Small intestine (tissue), 7 donors: ENCODE results near the gene CALML5. TPM values are rescaled to one million over a fixed set of nuclear protein-coding genes. Genes with fewer than 3 reads are reported as not detected.

Experiments used
- DNase-seq, 2 donors: peaks; one replicate each; pipeline versions ENCODE4 v3.0.0 to v3.0.0-alpha.2; 2013
- FAIRE-seq: peaks from 2 replicates; lab custom pipeline; 2012; peaks lifted over from hg19 to GRCh38; lab: Jason Lieb, UNC
- H3K27ac ChIP-seq, 3 donors: one replicate each; pipeline ENCODE4 v1.5.1; 2013; ENCODE audit warnings: low read length in 2 of 3, mild to moderate bottlenecking in 2 of 3, control low read depth in 1 of 3, inconsistent platforms in 1 of 3, low read depth in 1 of 3, moderate library complexity in 1 of 3
- H3K27me3 ChIP-seq, 3 donors: one replicate each; pipeline ENCODE4 v1.6.1; 2013; ENCODE audit warnings: low read length in 3 of 3, inconsistent platforms in 1 of 3; ENCODE audit not compliant: control insufficient read depth in 3 of 3, insufficient read depth in 3 of 3
- H3K36me3 ChIP-seq, 3 donors: one replicate each; pipeline ENCODE4 v1.6.1; 2013; ENCODE audit warnings: low read length in 3 of 3, inconsistent platforms in 1 of 3, low read depth in 1 of 3, mild to moderate bottlenecking in 1 of 3, moderate library complexity in 1 of 3; ENCODE audit not compliant: control insufficient read depth in 3 of 3, insufficient read depth in 2 of 3
- H3K4me1 ChIP-seq, 3 donors: one replicate each; pipeline ENCODE4 v1.6.1; 2013; ENCODE audit warnings: low read length in 2 of 3, inconsistent platforms in 1 of 3, low read depth in 1 of 3, mild to moderate bottlenecking in 1 of 3, moderate library complexity in 1 of 3; ENCODE audit not compliant: control insufficient read depth in 3 of 3, insufficient read depth in 2 of 3
- H3K4me3 ChIP-seq, 3 donors: one replicate each; pipeline ENCODE4 v1.5.1; 2013; ENCODE audit warnings: low read length in 3 of 3, control low read depth in 1 of 3, inconsistent platforms in 1 of 3, low read depth in 1 of 3, mild to moderate bottlenecking in 1 of 3, moderate library complexity in 1 of 3
- H3K9me3 ChIP-seq, 2 donors: one replicate each; pipeline ENCODE4 v1.6.1; 2013; ENCODE audit warnings: low read depth in 1 of 2, low read length in 1 of 2; ENCODE audit not compliant: control insufficient read depth in 2 of 2, insufficient read depth in 1 of 2
- WGBS, 3 donors: extraction: QIAGEN DNeasy Blood & Tissue Kit; methylation state at CpG; one replicate each; pipeline ENCODE4 v1.1.7; 2013; 5-methylcytosine and 5-hydroxymethylcytosine counted together
- polyA plus RNA-seq, 4 donors: library from polyadenylated mRNA; stranded (reverse) in 3 of 4; unstranded in 1 of 4; fragments of 200-250 nt in 3 of 4; fragments of 120-200 nt in 1 of 4; gene quantifications; one replicate each; pipeline versions ENCODE4 v1.2.1 to v1.2.3, GENCODE V29; 2013
- donor health status: healthy with polysubstance abuse.
- donor health status: control.
- donor health status: control.
- donor health status: Bipolar disorder and iron deficiency.
- donor health status: healthy.

The CALML5 gene
- polyA plus RNA-seq, 4 donors: not detected

DNA sequence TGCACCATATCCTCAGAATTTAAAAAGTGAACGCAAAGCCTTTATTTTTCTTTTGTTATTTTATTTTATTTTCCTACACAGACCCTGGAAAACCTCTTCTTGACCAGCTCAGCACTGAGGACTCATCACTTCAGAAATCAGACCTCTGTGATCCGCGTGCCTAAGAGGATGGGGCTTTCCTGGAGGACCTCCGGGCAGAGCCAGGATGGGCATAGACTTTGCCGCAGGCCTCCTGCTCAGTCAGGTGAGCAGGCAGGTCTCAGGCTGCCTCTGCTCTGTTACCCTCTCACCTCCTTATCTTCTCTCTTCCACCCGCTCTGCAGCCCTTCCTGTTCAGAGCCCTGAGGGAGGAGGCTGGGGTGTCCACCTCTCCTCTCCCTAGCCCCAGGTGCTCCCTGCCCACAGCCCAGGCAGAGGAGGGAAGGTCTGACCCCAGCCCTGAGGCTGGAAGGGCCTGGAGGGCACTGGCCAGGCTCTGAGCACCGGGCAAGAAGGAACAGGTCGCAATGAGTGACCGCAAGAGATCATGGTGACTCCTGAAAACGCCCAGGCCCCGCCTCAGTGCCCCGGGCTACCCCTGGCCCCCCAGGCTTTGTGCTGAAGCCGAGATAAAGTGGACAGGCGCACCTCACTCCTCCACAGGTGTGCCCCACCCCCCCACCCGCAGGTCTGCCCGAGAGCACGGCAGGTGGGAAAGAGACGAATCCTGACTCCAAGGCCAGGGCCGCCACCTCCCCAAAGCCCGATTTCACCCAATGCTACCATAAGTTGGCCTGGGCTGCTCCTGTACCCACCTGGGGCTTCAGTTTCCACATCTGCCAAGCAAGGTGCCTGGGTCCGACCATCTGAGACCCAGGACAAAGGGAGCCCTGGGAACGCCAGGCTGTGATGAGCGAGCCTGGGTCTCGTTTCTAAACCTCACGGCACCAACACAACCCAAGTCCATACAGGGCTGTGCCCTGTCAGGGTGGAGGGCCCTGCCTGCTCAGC lies 2.8 kb downstream of the CALML5 start:
- no peaks in the 10 kb centered on the region for H3K27me3 ChIP-seq
- H3K36me3 ChIP-seq: no peaks in the 10 kb centered on the region
- H3K9me3 ChIP-seq: peaks cover 0 to 12% of the 10 kb centered on the region in 2 donors
- DNase-seq (no peak), FAIRE-seq (no peak)
- H3K4me3 ChIP-seq: no peak overlapping the region
- 74 to 85% (median 79%) methylated on average over 21 to 25 of the region's 25 CpGs for WGBS, 3 donors
- no peak overlapping the region for H3K27ac ChIP-seq
- peaks cover 0 to 15% (median 0%) of the 10 kb centered on the region in 3 donors for H3K4me1 ChIP-seq

DNA sequence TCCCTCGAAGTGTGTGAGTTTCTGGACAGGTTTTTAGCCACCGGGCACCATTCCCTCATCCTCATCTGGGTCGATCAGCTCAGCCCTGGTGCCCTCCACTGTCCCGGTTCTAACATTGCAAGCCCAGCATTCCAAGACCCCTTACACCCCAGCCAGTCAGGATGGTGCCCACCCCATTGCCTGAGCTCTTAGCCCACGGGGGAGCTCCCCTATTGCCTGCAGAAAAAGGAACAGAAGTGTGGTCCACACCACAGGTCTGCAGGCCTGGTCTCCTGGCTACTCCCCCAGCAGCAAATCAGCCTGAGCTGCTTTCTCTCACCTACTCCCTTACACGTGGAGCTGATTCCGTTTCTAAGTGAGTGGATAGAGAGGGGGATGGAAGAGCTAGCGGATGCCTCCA lies 4.8 kb downstream of the CALML5 start:
- no peak for DNase-seq
- no peak for FAIRE-seq
- WGBS, 3 donors: 82 to 85% (median 83%) methylated on average over 8 of the region's 8 CpGs

DNA sequence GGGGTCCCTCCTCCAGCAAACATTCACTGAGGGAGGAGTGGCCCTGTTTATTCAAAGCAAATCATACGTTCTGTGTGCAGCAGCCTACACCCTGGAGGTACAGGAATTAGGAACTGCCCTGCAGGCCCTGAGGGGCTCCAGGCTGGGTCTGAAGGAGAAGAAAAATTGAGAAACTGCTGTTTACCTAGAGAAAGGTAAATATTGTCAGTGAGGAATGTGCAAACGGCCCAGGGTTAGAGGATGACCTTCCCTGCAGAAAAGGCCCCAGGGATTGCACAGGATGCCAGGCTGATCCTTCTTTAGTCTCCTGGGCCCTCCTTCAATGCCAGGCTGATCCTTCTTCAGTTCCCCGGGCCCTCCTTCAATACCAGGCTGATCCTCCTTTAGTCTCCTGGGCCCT lies 5.7 kb downstream of the CALML5 start:
- no peaks in the 10 kb centered on the region for H3K36me3 ChIP-seq
- FAIRE-seq (no peak), DNase-seq (no peak)
- no peak overlapping the region for H3K4me3 ChIP-seq
- no peak overlapping the region for H3K27ac ChIP-seq
- 55 to 69% (median 58%) methylated on average over 3 of the region's 3 CpGs for WGBS, 3 donors
- peaks cover 0 to 13% of the 10 kb centered on the region in 2 donors for H3K9me3 ChIP-seq
- no peaks in the 10 kb centered on the region for H3K27me3 ChIP-seq
- peaks cover 0 to 17% (median 0%) of the 10 kb centered on the region in 3 donors for H3K4me1 ChIP-seq

More for the DNA sequence above, 4.8 kb downstream of the CALML5 start:
- Histone ChIP-seq H3K9me3 (peaks cover 0 to 13% of the 10 kb centered on the region in 2 donors), H3K36me3 (no peaks in the 10 kb centered on the region), H3K27me3 (no peaks in the 10 kb centered on the region), H3K27ac (no peak overlapping the region), H3K4me1 (peaks cover 0 to 9% (median 0%) of the 10 kb centered on the region in 3 donors), H3K4me3 (no peak overlapping the region)

DNA sequence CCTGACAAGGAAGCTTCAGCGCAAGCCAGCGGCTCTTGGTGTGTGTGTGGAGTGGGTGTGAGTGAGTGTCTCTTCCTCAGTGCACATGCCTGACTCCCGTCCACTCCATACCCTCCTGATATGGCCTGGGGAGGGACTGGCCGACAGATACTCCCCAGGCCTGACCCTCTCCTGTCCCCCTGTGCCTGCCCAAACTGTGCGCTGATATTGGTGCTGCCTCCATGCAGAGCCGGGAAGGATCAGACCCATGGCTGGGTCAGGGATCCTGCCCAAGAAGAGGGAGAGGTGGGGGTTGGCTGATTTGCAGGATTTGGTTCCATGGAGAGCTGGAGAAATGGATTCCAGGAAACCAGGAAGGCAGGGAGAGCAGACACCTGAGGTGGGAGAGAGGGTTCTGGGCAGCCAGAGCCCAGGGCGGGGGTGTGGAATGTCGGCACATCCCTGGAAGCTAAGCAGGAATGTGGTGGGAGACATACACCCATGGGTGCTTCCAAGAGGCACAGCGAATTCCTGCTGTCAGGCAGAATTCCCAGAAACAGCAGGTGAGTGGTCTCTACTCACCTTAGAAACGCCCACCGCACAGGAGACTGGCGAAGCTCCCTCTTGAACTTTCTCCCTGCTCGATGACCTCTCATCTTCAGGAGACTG lies 6.3 kb downstream of the CALML5 start:
- H3K4me1 ChIP-seq: peaks cover 0 to 23% (median 0%) of the 10 kb centered on the region in 3 donors
- no peaks in the 10 kb centered on the region for H3K36me3 ChIP-seq
- H3K27me3 ChIP-seq: no peaks in the 10 kb centered on the region
- no peak overlapping the region for H3K4me3 ChIP-seq
- WGBS, 3 donors: 92% methylated on average over 12 to 13 of the region's 13 CpGs
- no peak overlapping the region for H3K27ac ChIP-seq
- H3K9me3 ChIP-seq: peaks cover 0 to 13% of the 10 kb centered on the region in 2 donors
- no peak for FAIRE-seq
- no peak for DNase-seq

GRCh38 chr10:5492322-5492855 lies 7.0 kb downstream of the CALML5 start:
- no peak for FAIRE-seq
- no peaks in the 10 kb centered on the region for H3K27me3 ChIP-seq
- 85 to 97% (median 93%) methylated on average over 4 of the region's 4 CpGs for WGBS, 3 donors

GRCh38 chr10:5491477-5491876 lies 7.9 kb downstream of the CALML5 start:
- Histone ChIP-seq H3K4me3 (no peak overlapping the region), H3K4me1 (peaks cover 0 to 37% (median 0%) of the 10 kb centered on the region in 3 donors), H3K27ac (no peak overlapping the region), H3K9me3 (peaks cover 0 to 13% of the 10 kb centered on the region in 2 donors), H3K36me3 (no peaks in the 10 kb centered on the region), H3K27me3 (no peaks in the 10 kb centered on the region)
- 82 to 92% (median 90%) methylated on average over 7 of the region's 7 CpGs for WGBS, 3 donors
- FAIRE-seq (no peak), DNase-seq (no peak)

More at GRCh38 chr10:5492322-5492855, 7.0 kb downstream of the CALML5 start:
- Histone ChIP-seq H3K9me3 (peaks cover 0 to 13% of the 10 kb centered on the region in 2 donors), H3K27ac (no peak overlapping the region), H3K4me3 (no peak overlapping the region), H3K4me1 (peaks cover 0 to 29% (median 0%) of the 10 kb centered on the region in 3 donors), H3K36me3 (no peaks in the 10 kb centered on the region)
- no peak for DNase-seq

DNA sequence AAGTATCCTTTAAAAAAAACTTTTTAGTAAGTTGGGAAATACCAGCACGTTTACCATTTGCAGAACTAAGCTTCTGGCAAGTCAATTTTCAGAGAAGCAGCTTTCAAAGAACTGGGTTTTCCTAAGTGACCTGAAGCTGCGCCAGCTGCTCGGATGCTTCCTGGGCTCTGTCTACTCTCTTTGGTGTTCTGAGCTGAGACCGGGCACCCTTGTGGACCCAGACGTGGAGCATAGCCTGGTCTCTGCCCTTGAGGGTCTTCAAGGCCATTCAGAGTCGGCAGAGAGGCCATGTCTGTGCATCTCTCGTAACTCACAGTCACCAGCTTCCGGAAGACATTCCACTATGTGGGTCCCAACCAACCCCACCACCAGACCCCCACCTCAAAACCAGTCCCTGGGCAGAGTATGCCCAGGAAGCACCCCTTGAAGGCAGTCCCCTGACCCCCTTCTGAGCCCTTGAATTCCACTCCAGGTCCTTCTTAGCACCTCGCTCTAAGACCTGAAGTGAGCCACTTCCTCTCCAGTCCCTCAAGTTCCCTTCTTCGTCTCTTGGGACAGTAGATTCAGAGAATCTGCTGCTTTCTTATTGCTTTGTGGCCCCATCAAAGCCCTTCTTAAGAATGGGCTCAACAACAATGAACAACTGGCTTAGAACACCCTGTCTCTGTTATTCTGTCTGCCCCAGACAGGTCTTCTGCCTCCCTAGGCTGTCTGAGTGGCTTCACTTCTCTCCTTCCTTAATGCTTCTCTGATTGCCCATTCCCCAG lies 8.5 kb downstream of the CALML5 start:
- Histone ChIP-seq H3K27me3 (no peaks in the 10 kb centered on the region), H3K36me3 (no peaks in the 10 kb centered on the region), H3K4me1 (peaks cover 0 to 37% (median 0%) of the 10 kb centered on the region in 3 donors), H3K9me3 (peaks cover 0 to 13% of the 10 kb centered on the region in 2 donors), H3K27ac (no peak overlapping the region), H3K4me3 (no peak overlapping the region)
- 85 to 93% (median 85%) methylated on average over 10 of the region's 10 CpGs for WGBS, 3 donors
- FAIRE-seq (no peak), DNase-seq (no peak)
